MM.1S (cell line): ENCODE results near the gene SLC22A14.

Experiments
- EZH2 ChIP-seq: fragments of 300-600 bp; sonication (generic); optimal IDR thresholded peaks from 2 replicates; pipeline ENCODE3; 2017; ENCODE audit warnings: low read depth, mild to moderate bottlenecking, antibody characterized with exemption, low read length, mixed read lengths
- EZH2phosphoT487 ChIP-seq: fragments of 300-600 bp; sonication (generic); IDR thresholded peaks from 2 replicates; pipeline ENCODE4 v1.6.1; 2018; ENCODE audit warnings: antibody characterized with exemption, low read length
- TF ChIP-seq, protein P1 (sequence below): fragments of 300-600 bp; sonication (generic); IDR thresholded peaks from 2 replicates; pipeline ENCODE4 v1.5.1; 2016; ENCODE audit warnings: antibody characterized with exemption, low read length, mixed read lengths

DNA sequence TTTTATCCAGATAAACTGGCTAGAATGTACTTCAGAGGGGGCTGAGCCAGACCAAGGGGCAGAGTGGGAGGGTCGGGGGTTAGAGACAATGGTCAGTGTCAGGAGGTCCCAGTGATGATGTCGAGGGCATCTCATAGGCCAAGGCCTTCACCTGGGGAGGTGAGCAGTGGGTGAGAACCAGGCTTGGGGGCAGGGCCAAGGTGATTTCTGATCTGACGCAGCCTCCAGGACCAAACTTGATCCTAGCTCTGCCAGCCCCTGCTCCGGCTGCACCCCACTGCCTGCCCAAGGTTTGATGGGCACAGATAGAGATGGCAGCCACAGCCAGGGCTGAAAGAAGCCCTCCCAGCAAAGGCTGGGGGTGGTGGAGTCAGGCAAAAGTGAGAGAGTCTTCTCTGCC, 79.4 kb downstream of the SLC22A14 start:
- TF ChIP-seq EZH2 (no peak), EZH2phosphoT487 (no peak)
- TF ChIP-seq, protein P1, sequence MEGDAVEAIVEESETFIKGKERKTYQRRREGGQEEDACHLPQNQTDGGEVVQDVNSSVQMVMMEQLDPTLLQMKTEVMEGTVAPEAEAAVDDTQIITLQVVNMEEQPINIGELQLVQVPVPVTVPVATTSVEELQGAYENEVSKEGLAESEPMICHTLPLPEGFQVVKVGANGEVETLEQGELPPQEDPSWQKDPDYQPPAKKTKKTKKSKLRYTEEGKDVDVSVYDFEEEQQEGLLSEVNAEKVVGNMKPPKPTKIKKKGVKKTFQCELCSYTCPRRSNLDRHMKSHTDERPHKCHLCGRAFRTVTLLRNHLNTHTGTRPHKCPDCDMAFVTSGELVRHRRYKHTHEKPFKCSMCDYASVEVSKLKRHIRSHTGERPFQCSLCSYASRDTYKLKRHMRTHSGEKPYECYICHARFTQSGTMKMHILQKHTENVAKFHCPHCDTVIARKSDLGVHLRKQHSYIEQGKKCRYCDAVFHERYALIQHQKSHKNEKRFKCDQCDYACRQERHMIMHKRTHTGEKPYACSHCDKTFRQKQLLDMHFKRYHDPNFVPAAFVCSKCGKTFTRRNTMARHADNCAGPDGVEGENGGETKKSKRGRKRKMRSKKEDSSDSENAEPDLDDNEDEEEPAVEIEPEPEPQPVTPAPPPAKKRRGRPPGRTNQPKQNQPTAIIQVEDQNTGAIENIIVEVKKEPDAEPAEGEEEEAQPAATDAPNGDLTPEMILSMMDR, result no peak
